CD4-positive, alpha-beta T cell treated with Interleukin-6 at 100 ng/mL for 8 hours (primary cell): ENCODE results near the gene ENTREP1.
"Not testable (repeated sequence)": the region's sequence is repeated elsewhere in the genome, so short reads cannot be mapped to it uniquely, and the experiment has no call there.

Experiments
- DNase-seq: peaks from one replicate; pipeline ENCODE4 v3.0.0-alpha.2; 2020; ENCODE audit warnings: mixed read lengths, low spot score

The ENTREP1 gene

GRCh38 chr9:69409936-69410335 lies 84.9 kb downstream of the ENTREP1 start:
- DNase-seq: not testable (repeated sequence)

- no peak for DNase-seq
Measured at GRCh38 chr9:69411246-69411645, 86.2 kb downstream of the ENTREP1 start.

- DNase-seq: no peak
Measured at GRCh38 chr9:69411931-69412740, 87.1 kb downstream of the ENTREP1 start.

GRCh38 chr9:69412741-69413150 lies 87.7 kb downstream of the ENTREP1 start:
- DNase-seq: no peak

- DNase-seq: no peak
Measured at GRCh38 chr9:69420611-69421270, 95.7 kb downstream of the ENTREP1 start.

- peak; percentile 44 for DNase-seq
Measured at GRCh38 chr9:69421908-69422801, 97.1 kb downstream of the ENTREP1 start.

GRCh38 chr9:69425136-69425801 lies 100.3 kb downstream of the ENTREP1 start:
- no peak for DNase-seq

GRCh38 chr9:69427286-69427685 lies 102.3 kb downstream of the ENTREP1 start:
- no peak for DNase-seq

GRCh38 chr9:69428017-69428785 lies 103.2 kb downstream of the ENTREP1 start:
- no peak for DNase-seq

- no peak for DNase-seq
Measured at GRCh38 chr9:69429281-69429680, 104.3 kb downstream of the ENTREP1 start.

- DNase-seq: no peak
Measured at GRCh38 chr9:69430206-69430605, 105.2 kb downstream of the ENTREP1 start.

GRCh38 chr9:69431203-69431602 lies 106.2 kb downstream of the ENTREP1 start:
- no peak for DNase-seq

- no peak for DNase-seq
Measured at GRCh38 chr9:69431777-69432176, 106.8 kb downstream of the ENTREP1 start.

- no peak for DNase-seq
Measured at GRCh38 chr9:69432623-69433022, 107.6 kb downstream of the ENTREP1 start.

- no peak for DNase-seq
Measured at GRCh38 chr9:69433392-69433791, 108.4 kb downstream of the ENTREP1 start.

GRCh38 chr9:69433968-69434367 lies 109.0 kb downstream of the ENTREP1 start:
- no peak for DNase-seq

GRCh38 chr9:69439654-69440053 lies 114.6 kb downstream of the ENTREP1 start:
- DNase-seq: not testable (repeated sequence)

GRCh38 chr9:69440254-69440955 lies 115.4 kb downstream of the ENTREP1 start:
- DNase-seq: not testable (repeated sequence)
